Rectal smooth muscle tissue (tissue), 1 donor: ENCODE data around the gene MOK.
"Not testable (repeated sequence)": the region's sequence is repeated elsewhere in the genome, so short reads cannot be mapped to it uniquely, and the experiment has no call there.

Experiments
- H3K27ac ChIP-seq: one replicate; pipeline ENCODE4 v1.7.0; 2013; ENCODE audit warnings: low read depth, low read length, inconsistent platforms
- H3K27me3 ChIP-seq: one replicate; pipeline ENCODE4 v1.7.0; 2013; ENCODE audit warnings: low read length; ENCODE audit not compliant: control insufficient read depth, insufficient read depth
- H3K36me3 ChIP-seq: one replicate; pipeline ENCODE4 v1.7.0; 2013; ENCODE audit warnings: low read length; ENCODE audit not compliant: control insufficient read depth, insufficient read depth
- H3K4me1 ChIP-seq: one replicate; pipeline ENCODE4 v1.7.0; 2013; ENCODE audit warnings: low read length; ENCODE audit not compliant: control insufficient read depth, insufficient read depth
- H3K4me3 ChIP-seq: one replicate; pipeline ENCODE4 v1.7.0; 2013; ENCODE audit warnings: low read length
- H3K9ac ChIP-seq: one replicate; pipeline ENCODE4 v1.7.0; 2013; ENCODE audit warnings: low read length

The MOK gene

GRCh38 chr14:102304611-102305506 lies at the start of gene MOK:
Gene MOK, minus strand, starts transcription at chr14:102305164. Its CDS starts 196 bp downstream, at chr14:102304968.
- Histone ChIP-seq H3K4me3 (peak within 1 kb of the TSS; percentile 95), H3K36me3 (no peaks in the 10 kb centered on the region), H3K4me1 (peaks cover 2% of the 10 kb centered on the region), H3K27me3 (no peaks in the 10 kb centered on the region), H3K9ac (peak within 1 kb of the TSS; percentile 16), H3K27ac (peak within 1 kb of the TSS; percentile 32)

- Histone ChIP-seq H3K4me1 (no peaks in the 10 kb centered on the region), H3K27me3 (no peaks in the 10 kb centered on the region), H3K9ac (no peak overlapping the region), H3K36me3 (peaks cover 26% of the 10 kb centered on the region), H3K4me3 (no peak overlapping the region), H3K27ac (no peak overlapping the region)
Measured at GRCh38 chr14:102353126-102353619, 48.2 kb upstream of the MOK start.

GRCh38 chr14:102352213-102352612 lies 47.2 kb upstream of the MOK start:
- Histone ChIP-seq H3K36me3 (peaks cover 24% of the 10 kb centered on the region), H3K4me1 (no peaks in the 10 kb centered on the region), H3K4me3 (no peak overlapping the region), H3K27ac (no peak overlapping the region), H3K9ac (no peak overlapping the region), H3K27me3 (no peaks in the 10 kb centered on the region)

GRCh38 chr14:102351593-102351992 lies 46.6 kb upstream of the MOK start:
- H3K9ac ChIP-seq, H3K4me1 ChIP-seq, H3K27me3 ChIP-seq, H3K4me3 ChIP-seq, H3K27ac ChIP-seq: not testable (repeated sequence)
- H3K36me3 ChIP-seq = peaks cover 24% of the 10 kb centered on the region

GRCh38 chr14:102351023-102351422 lies 46.1 kb upstream of the MOK start:
- H3K27ac ChIP-seq = no peak overlapping the region
- H3K4me1 ChIP-seq = no peaks in the 10 kb centered on the region
- no peak overlapping the region for H3K9ac ChIP-seq
- peaks cover 24% of the 10 kb centered on the region for H3K36me3 ChIP-seq
- H3K4me3 ChIP-seq = no peak overlapping the region
- H3K27me3 ChIP-seq = no peaks in the 10 kb centered on the region

GRCh38 chr14:102348376-102348775 lies 43.4 kb upstream of the MOK start:
- Histone ChIP-seq H3K4me3 (no peak overlapping the region), H3K9ac (no peak overlapping the region), H3K36me3 (peaks cover 26% of the 10 kb centered on the region), H3K27me3 (no peaks in the 10 kb centered on the region), H3K27ac (no peak overlapping the region), H3K4me1 (no peaks in the 10 kb centered on the region)

GRCh38 chr14:102346645-102347044 lies 41.7 kb upstream of the MOK start:
- no peak overlapping the region for H3K27ac ChIP-seq
- H3K4me1 ChIP-seq = no peaks in the 10 kb centered on the region
- H3K36me3 ChIP-seq = peaks cover 24% of the 10 kb centered on the region

GRCh38 chr14:102345232-102345631 lies 40.3 kb upstream of the MOK start:
- no peak overlapping the region for H3K4me3 ChIP-seq
- H3K4me1 ChIP-seq = no peaks in the 10 kb centered on the region
- no peak overlapping the region for H3K9ac ChIP-seq
- peaks cover 30% of the 10 kb centered on the region for H3K36me3 ChIP-seq
- H3K27ac ChIP-seq = no peak overlapping the region
- H3K27me3 ChIP-seq = no peaks in the 10 kb centered on the region

More at GRCh38 chr14:102346645-102347044, 41.7 kb upstream of the MOK start:
- no peaks in the 10 kb centered on the region for H3K27me3 ChIP-seq
- H3K4me3 ChIP-seq = no peak overlapping the region
- no peak overlapping the region for H3K9ac ChIP-seq

GRCh38 chr14:102344485-102344884 lies 39.5 kb upstream of the MOK start:
- Histone ChIP-seq H3K9ac (no peak overlapping the region), H3K4me1 (no peaks in the 10 kb centered on the region)

GRCh38 chr14:102344084-102344483 lies 39.1 kb upstream of the MOK start:
- Histone ChIP-seq H3K36me3 (peaks cover 31% of the 10 kb centered on the region), H3K4me1 (no peaks in the 10 kb centered on the region), H3K27ac (no peak overlapping the region), H3K9ac (no peak overlapping the region), H3K4me3 (no peak overlapping the region), H3K27me3 (no peaks in the 10 kb centered on the region)

More at GRCh38 chr14:102344485-102344884, 39.5 kb upstream of the MOK start:
- Histone ChIP-seq H3K4me3 (no peak overlapping the region), H3K27me3 (no peaks in the 10 kb centered on the region), H3K27ac (no peak overlapping the region), H3K36me3 (peaks cover 30% of the 10 kb centered on the region)

- no peaks in the 10 kb centered on the region for H3K27me3 ChIP-seq
- H3K4me3 ChIP-seq = no peak overlapping the region
- H3K9ac ChIP-seq = no peak overlapping the region
- H3K36me3 ChIP-seq = peaks cover 30% of the 10 kb centered on the region
- H3K27ac ChIP-seq = no peak overlapping the region
- H3K4me1 ChIP-seq = no peaks in the 10 kb centered on the region
Measured at GRCh38 chr14:102342238-102342637, 37.3 kb upstream of the MOK start.

- no peaks in the 10 kb centered on the region for H3K4me1 ChIP-seq
- H3K4me3 ChIP-seq = no peak overlapping the region
- H3K27me3 ChIP-seq = no peaks in the 10 kb centered on the region
- H3K27ac ChIP-seq = no peak overlapping the region
- peaks cover 31% of the 10 kb centered on the region for H3K36me3 ChIP-seq
- H3K9ac ChIP-seq = no peak overlapping the region
Measured at GRCh38 chr14:102341566-102341965, 36.6 kb upstream of the MOK start.

- Histone ChIP-seq H3K27ac (no peak overlapping the region), H3K9ac (no peak overlapping the region), H3K27me3 (no peaks in the 10 kb centered on the region), H3K4me3 (no peak overlapping the region), H3K4me1 (no peaks in the 10 kb centered on the region), H3K36me3 (peaks cover 30% of the 10 kb centered on the region)
Measured at GRCh38 chr14:102338724-102339123, 33.8 kb upstream of the MOK start.
